NCI-H1930 (cell line): Measurements from ENCODE around the gene RC3H1.
"Not testable (repeated sequence)": the region's sequence is repeated elsewhere in the genome, so short reads cannot be mapped to it uniquely, and the experiment has no call there.

Source experiments
- DNase-seq, 2 experiments: peaks; one replicate each; lab custom pipeline; 2025; lab: John Stamatoyannopoulos, UW

The RC3H1 gene

DNA sequence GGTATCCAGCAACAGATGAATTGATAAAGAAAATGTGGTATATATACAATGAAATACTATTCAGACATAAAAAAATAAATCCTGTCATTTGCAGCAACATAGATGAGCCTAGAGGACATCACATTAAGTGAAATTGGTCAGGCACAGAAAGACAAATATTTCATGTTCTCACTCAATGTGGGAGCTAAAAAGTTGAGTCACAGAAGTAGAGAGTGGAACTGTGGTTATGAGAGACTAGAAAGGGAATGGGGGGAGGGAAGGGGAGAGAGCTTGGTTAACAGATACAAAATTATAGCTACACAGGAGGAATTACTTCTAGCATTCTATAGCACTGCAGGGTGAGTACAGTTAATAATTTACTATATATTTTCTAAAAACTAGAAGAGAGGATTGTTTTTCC is 68.0 kb downstream of the RC3H1 start:
- DNase-seq: no peak

DNA sequence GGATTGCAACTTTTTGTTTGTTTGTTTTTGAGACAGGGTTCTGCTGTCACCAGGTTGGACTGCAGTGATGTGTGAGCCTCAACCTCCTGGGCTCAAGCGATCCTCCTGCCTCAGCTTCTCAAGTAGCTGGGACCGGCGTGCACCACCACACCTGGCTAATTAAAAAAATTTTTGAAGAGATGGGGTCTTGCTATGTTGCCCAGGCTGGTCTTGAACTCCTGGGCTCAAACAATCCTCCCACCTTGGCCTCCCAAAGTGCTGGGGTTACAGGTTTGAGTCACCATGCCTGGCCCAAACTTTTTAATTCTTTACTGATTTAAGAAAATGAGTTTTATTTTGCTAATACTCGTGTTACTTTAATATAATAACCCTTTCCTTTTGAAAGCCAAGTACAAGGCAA is 73.6 kb downstream of the RC3H1 start:
- DNase-seq: no peak

DNA sequence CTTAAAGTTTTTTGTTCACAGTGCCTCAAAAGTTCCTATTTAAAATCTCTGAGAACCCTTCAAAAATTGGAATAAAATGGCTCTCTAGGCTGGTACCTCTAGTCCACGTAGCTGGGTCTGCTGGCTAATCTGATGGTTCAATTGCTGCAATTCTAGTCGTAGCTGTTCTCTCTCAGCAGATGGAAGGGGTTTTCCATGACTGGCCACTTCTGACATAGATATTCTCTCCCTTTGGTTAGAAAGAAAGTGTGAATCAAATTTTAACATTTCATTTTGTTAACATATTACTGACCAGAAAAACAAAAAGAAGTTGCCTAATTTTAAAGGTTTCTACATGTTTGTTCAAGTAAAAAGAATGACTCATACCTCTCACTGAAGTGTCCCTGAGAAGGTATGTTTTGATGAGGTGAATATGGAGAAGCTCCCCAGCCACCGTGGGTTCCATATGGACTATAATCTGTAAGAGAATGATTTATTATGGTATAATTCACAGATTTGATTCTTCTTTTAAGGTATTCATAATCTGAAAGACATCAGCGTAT is 75.7 kb downstream of the RC3H1 start:
- no peak for DNase-seq

DNA sequence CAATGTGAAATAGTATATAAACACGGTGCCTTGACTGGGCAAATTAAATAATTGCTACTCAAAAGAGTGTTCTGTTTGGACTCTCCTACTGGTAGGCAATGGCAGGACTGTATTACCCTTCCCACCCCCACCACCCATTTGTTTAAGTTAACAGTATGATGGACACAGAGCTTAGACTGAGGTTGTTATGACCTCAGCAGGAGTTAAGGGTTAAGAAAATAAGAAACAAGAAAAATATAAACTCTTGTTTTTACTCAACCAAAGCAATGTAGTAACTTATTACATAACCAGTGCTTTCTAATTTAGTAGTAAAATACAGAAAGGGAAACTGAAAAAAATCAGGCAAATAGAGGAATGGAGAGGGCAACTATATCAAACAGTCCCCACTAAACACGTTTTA is 85.1 kb downstream of the RC3H1 start:
- DNase-seq: no peak

DNA sequence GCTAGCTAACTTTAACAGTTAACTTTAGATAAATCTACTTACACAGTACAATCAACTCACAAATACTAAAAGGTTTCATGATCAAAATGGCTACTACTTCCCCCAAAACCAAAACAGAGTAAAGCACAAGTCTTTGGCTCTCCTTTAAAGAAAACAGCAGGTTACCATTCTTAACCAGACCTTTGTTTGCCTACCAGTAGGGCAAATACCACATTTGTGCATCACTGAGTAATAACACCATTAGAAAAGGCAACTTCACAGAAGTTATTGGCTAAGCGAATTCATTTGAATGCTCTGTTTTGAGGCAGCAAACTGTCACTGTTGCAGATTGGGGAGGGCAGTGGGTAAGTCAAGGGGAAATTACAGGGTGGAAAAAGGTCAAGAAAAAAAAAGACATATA is 87.7 kb downstream of the RC3H1 start:
- no peak for DNase-seq

DNA sequence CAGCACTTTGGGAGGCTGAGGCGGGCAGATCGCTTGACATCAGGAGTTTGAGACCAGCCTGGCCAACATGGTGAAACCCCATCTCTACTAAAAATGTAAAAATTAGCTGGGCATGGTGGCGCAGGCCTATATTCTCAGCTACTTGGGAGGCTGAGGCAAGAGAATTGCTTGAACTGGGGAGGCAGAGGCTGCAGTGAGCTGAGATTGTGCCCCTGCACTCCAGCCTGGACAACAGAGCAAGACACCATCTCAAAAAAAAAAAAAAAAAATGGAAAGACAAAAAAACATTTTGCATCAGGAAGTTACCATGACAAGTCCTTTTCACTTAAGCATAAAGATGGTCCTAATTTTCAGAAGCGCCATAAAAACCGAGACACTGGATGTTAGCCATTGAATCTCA is 91.6 kb downstream of the RC3H1 start:
- not testable (repeated sequence) for DNase-seq

DNA sequence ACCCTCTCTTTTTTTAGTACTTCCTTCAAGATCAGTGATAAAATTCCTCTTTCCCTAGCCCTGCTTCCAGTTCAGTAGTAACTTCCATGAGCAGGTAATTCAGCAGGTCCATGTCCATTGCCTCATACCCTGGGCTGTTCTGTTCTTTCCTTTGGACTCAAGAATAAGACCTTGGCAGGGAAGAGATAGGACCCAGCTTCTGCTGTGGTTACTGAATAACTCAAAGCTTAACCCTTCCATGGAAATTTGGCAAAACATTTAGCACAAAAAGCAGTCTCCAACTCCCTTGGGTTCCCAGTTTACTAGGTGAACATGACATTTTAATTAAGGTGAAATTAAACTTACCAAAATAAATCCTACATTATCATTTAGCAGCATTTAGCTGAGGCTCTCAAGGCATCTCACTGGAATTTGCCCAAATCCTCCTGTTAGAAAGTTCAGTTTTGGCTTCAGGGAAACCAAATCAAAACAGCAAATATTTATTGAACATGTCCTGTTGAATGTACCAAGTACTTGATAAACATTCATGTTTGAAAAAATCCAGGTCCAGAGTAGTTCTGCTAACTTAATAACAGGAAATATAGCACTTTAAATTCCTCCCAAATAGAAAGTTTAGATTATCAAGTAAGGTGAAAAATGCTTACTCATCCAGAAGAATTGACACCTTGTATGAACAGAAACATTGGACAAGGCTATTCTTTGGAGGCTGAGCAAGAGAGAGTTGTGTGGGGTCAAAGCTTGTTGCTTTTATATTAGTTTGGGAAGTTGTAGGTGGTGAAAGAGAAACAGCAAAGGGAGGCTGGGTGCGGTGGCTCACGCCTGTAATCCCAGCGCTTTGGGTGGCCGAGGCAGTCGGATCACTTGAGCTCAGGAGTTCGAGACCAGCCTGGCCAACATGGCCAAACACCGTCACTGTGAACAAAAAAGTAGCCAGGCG is 96.6 kb downstream of the RC3H1 start:
- DNase-seq: no peak

DNA sequence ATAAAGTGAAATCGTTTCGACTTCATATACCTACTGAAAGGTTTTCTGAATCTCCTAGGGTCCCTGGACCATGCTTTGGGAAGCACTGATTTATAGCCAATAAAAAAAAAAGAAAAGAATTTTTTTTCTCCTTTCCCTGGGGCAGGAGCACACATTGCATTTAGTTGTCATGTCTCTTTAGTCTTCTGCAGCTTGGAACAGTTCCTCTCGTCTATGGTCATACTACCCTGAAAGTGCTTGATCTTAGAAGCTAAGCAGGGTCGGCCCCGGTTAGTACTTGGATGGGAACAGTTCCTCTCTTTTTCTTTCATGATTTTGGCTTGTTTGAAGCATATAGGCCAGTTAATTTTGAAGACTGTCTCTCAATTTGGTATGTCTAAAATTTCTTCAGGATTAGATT is 101.3 kb downstream of the RC3H1 start:
- DNase-seq: no peak

DNA sequence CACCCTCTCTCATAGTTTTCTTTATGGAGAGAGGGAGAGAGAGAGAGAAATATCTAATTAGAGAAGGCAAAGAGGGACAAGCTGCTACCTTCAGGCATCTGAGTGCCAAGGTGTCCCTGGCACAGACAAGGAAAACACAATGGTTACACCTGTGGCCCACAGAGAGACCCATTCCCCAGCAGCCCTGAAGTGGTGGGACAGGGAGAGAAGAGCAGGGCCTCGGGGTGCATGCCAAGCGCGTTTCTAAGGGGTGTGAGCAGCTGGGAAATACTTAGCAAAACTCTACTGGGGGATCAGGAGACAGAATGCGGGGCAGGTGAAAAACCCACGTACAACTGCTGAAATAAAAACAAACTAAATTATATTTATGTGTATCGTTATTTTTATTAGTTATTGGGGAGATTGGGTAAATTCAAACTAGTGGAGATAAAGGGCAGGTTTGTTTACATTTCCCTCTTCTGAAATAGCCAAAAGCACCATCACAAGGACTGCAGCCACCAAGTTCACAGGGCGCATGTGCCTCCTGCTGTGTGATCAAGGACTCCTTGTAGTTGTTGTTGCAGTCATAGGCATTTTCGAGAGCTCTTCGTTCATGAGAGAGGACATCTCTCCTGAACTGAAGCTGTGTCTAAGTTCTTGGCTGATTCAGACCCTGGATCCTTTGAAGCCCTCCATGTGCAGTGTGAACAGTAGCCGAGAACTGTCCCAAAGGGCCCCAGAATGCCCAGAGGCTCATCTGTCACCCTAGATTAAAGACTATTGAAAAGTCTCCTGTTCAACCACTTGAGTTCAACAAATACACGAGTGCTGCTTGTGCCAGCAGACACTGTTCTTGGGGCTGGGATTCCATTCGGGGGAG is 104.3 kb downstream of the RC3H1 start:
- DNase-seq: no peak

DNA sequence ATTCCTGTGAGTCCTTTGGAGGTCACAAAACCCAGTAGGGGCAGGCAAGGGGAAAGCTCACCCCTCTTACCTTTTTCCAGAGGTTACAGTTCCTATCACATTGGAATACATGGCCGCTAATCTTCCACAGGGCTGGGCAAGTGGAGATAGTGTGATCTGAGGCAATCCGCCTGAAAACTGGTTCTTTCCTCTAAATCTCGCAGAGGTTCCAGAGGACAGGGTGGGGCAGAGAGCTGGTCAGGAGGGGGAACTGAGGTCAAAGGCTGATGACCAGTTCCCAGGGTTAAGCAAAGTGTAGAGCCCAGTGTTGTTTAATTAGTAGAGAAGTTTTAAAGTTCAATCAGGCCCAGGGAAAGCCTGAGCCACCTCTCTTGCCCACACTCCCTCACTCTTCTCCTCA is 105.0 kb downstream of the RC3H1 start, which contains the start of gene SERPINC1:
Gene SERPINC1 (minus strand): TSS at position 179 of the 400 bp plus-strand sequence. CDS start 68 bp downstream, at position 111.
- DNase-seq: no peak

DNA sequence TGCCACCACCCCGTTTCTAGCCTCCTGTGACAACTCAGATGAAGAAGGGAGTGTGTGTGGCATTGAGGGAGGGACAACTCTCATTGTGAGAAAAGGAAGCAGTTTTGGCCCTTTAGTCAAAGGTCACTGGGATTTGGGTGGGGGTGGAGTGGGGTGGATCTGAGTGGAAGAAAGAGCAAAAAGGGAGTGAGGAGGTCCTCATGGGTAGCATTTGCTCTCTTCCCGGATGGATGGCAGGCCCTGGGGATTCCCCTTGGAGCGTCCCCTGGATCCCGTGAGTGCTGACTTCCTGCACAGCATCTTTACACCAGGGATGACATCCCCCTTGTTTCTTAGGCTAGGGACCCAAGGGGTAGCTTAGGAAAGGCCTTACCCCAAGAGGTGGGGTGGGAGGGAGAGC is 105.5 kb downstream of the RC3H1 start:
- no peak for DNase-seq

DNA sequence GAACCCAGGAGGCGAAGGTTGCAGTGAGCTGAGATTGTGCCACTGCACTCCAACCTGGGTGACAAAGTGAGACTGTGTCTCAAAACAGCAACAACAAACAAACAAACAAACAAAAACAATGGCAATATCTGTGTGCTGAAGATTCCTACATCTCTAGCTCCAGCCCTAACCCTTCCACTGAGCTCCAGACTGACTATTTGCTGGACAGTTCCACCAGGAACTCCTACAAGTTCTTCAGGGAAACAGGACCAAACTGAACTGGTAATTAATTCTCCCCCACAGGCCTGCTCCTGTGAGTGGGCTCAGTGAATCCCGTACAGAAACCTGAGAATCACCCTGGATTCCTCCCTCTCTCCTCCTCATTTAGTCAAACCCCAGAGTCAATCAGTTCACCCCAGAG is 106.6 kb downstream of the RC3H1 start:
- DNase-seq: no peak

DNA sequence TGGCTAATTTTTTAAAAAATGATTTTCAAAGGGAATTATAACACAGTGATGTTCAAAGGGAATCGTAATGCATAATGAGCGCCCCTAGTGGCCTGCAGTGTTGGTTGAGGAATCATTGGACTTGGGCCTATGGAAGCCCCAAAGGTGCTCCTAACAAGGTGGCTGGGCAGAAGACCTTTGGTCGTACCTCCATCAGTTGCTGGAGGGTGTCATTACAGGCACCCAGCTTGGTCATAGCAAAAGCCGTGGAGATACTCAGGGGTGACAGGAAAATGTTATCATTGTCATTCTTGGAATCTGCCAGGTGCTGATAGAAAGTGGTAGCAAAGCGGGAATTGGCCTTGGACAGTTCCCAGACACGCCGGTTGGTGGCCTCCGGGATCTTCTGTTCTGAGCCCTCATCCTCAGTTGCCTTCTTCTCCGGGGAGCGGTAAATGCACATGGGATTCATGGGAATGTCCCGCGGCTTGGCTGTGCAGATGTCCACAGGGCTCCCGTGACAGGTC is 107.7 kb downstream of the RC3H1 start:
- no peak for DNase-seq

DNA sequence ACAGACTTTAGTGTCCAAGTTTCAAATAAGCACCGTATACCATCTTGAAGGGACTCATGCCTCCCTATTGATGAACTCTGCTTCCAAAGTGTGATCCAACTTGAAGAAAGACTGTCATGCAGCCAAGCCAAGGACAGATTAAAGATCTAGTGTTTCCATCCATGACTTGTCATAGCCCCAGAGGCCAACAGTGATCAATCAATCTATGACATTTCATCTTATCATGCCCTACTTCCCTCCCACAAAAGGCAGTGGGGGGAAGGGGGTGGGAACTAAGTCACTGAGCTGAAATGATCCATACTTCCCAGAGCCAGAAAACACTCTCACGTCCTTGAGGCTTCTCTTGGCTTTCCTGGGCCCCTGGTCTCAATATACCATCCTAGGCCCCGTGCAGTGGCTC is 109.0 kb downstream of the RC3H1 start:
- no peak for DNase-seq

DNA sequence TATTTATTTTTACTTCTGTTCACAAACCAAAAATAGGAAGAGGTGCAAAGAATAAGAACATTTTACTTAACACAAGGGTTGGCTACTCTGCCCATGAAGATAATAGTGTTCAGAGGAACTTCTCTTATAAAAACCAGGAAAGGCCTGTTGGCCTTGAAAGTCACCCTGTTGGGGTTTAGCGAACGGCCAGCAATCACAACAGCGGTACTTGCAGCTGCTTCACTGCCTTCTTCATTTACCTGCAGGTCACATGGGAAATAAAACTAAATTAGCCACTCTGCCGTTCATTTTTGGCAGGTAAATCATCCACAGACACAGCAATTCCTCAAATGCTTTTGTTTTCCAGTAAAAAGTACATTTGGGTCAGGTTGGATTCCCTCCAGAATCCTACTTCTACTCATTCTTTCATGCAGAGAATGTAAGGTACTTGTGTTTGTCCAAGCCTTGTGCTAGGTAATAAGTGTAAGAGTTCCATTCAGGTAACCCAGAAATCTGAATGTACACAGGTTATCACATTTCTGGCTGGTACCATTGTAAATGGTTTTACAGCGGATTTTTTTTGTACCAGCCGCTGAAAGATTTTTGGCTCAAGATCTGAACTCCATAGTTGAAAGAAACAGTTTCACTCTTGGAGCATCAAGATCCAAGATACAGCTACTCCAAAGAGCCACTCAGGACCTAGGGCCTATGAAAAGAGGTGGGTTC is 118.2 kb downstream of the RC3H1 start:
- DNase-seq: no peak

DNA sequence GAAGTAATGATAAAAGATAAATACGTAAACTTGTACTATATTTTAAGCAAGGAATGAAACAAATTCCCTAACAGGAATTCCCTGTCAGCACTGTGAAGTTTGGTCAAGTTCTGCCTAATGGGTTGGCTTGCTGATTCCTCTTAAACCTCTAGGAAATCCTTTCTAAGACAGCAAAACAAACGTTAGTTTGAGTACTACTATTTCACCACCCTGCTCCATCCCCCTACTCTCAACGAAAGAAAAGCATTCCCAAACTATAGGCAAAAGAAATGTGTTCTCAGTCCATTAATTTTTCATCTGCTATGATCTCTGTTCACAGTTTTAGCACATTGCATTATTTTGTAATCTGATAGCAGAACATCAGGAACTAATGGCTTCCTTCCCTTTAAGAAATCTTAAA is 121.2 kb downstream of the RC3H1 start:
- no peak for DNase-seq

DNA sequence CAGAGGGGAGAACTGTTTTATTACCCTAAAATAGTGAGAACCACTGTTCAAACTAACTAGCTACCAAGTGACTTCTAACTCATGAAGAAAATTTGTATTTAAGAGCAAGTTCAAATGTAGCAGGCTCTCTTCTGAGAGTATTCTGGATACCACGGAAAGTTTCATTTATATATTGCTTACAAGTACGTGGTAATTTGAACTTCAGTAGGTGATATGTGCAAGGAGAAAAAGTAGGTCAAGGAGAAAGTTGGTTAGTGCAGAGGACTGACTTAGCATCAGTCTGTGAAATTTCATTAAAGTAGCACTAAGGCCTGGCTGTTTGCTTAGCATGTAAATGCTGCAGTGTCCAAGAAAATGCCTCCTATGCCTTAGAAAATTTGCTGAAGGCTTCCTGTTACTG is 121.7 kb downstream of the RC3H1 start:
- no peak for DNase-seq

DNA sequence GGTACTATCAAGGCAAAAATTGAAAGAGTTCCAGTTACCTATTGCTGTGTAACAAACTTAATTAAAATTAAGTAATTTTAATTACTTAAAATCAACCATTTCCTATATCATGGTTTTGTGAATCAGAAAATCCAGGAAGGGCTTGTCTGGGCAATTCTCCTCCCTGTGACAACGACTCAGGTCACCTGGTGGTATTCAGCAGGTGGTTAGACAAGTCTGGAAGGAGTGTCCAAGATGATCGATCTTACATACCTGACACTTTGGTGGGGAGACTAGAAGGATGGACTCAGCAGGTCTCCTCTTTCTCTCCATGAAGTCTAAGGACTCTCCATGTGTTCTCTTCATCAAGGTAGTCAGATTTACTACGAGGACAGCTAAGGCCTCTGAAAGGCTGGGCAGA is 128.0 kb downstream of the RC3H1 start:
- no peak for DNase-seq

DNA sequence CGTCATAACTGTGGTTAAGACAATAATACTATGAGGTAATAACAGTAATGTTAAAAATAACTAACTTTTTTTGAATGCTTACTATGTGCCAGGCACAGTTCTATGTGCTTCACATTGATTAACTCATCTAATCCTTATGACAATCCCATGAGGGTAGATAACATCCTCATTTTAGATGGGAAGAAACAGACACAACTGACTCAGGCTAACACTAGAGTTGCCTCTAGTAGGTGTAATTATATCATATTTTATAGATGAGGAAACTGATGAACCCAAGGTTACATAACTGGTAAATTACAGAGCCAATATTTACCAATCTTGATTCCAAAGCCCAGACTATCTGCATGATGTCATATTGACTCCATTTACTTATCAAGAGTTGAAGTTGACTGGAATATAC is 128.5 kb downstream of the RC3H1 start:
- DNase-seq: no peak

DNA sequence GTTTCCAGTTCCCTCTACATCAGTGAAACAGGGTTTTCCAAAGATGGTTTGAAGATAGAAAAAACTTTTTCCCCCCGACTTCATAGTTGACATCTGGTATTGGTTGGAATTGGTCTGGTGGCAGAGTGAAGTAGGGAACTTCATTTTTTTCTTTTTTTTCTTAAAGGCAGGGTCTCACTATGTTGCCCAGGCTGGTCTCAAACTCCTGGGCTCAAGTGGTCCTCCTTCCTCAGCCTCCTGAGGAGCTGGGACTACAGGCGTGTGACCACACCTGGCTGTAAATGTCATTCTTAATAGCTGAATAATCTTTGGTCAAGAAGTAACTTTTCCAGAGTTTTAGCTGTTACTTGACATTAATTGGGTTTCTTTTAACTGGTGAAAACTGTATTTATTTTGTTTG is 132.3 kb downstream of the RC3H1 start:
- no peak for DNase-seq

DNA sequence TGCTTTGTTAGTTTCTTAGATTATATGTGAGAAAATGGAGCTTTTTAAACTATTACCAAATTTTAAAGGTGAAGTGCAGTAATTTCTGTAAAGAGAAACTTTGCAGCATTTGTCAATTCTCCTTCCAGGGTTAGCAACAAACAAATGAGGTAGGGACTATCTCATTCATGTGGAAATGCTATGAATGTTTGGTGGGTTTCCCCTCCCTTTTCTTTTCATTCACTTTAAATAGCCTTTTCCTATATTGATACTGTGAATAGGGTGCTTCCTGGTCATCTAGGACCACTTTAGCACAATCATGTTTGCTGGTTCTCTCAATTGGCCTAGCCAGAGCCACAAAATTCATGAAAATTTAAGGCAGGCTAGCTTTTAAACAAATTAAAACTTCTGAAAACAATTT is 133.4 kb downstream of the RC3H1 start:
- DNase-seq: no peak

DNA sequence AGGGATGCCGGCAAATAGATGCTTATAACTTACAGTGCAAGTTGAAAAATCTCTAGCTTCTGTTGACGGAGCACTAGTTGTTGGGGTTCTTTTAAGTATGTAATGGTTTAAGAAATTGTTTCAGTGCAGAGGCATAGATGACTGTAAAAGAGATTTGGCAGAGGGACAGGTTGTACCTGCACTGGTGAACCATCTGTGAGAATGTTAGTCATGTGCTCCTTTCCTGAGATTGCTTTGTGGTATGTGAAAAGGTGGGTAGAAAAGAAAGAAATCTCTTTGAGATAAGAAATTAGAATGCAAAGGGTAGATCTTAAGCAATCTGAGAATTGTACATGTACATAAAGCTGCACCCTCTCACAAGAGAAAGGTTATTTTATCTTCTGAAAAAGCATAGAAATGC is 134.5 kb downstream of the RC3H1 start:
- no peak for DNase-seq
